Nephron progenitor cell (in vitro differentiated cells): ENCODE measurements around the gene ZC3HAV1L.

ENCODE experiments used
- DNase-seq: peaks from one replicate; pipeline ENCODE4 v3.0.0; 2021
- H3K27ac Mint-ChIP-seq: 2 replicates; pipeline ENCODE4 v1.8.0; 2021; ENCODE audit warnings: mild to moderate bottlenecking, moderate library complexity, mixed read lengths
- H3K27me3 Mint-ChIP-seq: 2 replicates; pipeline ENCODE4 v1.8.0; 2021; ENCODE audit warnings: mild to moderate bottlenecking, low read depth, mixed read lengths; ENCODE audit not compliant: poor library complexity
- H3K36me3 Mint-ChIP-seq: 2 replicates; pipeline ENCODE4 v1.8.0; 2021; ENCODE audit warnings: low read depth, mixed read lengths
- H3K4me1 Mint-ChIP-seq: 2 replicates; pipeline ENCODE4 v1.8.0; 2021; ENCODE audit warnings: mixed read lengths
- H3K4me3 Mint-ChIP-seq: 2 replicates; pipeline ENCODE4 v1.8.0; 2021; ENCODE audit warnings: mild to moderate bottlenecking, moderate library complexity, mixed read lengths
- H3K9me3 Mint-ChIP-seq: 2 replicates; pipeline ENCODE4 v1.8.0; 2021; ENCODE audit warnings: mild to moderate bottlenecking, moderate library complexity, mixed read lengths
- TF ChIP-seq, protein P1 (sequence below): fragments of 200-600 bp; sonication (generic); IDR thresholded peaks from 2 replicates; pipeline ENCODE4 v1.5.0; 2021; ENCODE audit warnings: antibody characterized with exemption

Gene ZC3HAV1L, protein sequence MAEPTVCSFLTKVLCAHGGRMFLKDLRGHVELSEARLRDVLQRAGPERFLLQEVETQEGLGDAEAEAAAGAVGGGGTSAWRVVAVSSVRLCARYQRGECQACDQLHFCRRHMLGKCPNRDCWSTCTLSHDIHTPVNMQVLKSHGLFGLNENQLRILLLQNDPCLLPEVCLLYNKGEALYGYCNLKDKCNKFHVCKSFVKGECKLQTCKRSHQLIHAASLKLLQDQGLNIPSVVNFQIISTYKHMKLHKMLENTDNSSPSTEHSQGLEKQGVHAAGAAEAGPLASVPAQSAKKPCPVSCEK

DNA sequence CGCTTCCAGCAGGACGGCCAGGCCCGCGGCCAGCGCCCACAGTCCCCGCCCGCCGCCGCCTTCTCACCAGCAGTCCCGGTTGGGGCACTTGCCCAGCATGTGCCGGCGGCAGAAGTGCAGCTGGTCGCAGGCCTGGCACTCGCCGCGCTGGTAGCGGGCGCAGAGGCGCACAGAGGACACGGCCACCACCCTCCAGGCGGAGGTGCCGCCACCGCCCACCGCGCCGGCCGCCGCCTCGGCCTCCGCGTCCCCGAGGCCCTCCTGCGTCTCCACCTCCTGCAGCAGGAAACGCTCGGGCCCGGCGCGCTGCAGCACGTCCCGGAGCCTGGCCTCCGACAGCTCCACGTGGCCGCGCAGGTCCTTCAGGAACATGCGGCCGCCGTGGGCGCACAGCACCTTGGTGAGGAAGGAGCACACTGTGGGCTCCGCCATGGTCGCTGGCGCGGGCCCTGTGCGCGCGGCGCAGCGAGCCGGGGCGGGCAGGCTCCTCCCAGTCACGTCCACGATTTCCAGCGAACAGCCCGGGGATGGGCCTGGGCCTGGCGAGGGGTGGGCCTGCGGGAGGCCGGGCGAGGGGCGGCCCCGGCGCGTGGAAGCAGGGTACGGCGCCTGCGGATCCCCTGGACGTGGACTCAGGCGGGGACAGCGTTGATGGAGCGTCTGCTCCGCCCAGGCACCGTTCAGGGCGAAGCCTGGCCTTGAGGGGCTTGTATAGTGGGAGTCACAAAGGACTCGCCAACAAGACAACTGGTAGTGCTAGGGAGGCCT, at the start of gene ZC3HAV1L:
Gene ZC3HAV1L, minus strand, starts transcription at position 457 of the 768 bp plus-strand sequence. Its CDS starts 25 bp downstream, at position 432.
- Mint-ChIP-seq H3K9me3 (peaks cover 3% of the 10 kb centered on the region), H3K4me3 (peak within 1 kb of the TSS; percentile 38), H3K36me3 (peaks cover 5% of the 10 kb centered on the region), H3K4me1 (peaks cover 12% of the 10 kb centered on the region), H3K27me3 (peaks cover 10% of the 10 kb centered on the region), H3K27ac (no peak within 1 kb of the TSS)
- no peak for DNase-seq
- TF ChIP-seq, protein P1, sequence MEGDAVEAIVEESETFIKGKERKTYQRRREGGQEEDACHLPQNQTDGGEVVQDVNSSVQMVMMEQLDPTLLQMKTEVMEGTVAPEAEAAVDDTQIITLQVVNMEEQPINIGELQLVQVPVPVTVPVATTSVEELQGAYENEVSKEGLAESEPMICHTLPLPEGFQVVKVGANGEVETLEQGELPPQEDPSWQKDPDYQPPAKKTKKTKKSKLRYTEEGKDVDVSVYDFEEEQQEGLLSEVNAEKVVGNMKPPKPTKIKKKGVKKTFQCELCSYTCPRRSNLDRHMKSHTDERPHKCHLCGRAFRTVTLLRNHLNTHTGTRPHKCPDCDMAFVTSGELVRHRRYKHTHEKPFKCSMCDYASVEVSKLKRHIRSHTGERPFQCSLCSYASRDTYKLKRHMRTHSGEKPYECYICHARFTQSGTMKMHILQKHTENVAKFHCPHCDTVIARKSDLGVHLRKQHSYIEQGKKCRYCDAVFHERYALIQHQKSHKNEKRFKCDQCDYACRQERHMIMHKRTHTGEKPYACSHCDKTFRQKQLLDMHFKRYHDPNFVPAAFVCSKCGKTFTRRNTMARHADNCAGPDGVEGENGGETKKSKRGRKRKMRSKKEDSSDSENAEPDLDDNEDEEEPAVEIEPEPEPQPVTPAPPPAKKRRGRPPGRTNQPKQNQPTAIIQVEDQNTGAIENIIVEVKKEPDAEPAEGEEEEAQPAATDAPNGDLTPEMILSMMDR = no peak

DNA sequence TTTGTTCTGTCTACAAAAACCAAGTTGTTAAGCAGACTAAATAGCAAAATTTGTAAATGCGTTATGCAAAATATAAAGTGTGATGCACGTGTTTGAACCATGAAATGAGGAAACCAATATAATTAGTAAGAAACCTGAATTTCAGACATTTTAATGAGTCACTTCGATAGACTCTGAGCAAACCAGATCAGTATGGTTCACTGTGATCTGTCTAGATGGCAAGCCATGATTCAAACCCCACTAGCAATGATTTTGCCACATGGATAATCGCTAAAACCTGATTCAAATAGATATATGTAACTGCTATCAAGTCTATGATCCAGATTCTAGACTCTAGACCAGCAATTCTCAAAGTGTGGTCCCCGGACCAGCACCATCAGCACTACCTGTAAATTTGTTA, 48.9 kb upstream of the ZC3HAV1L start:
- TF ChIP-seq, protein P1 = no peak
- no peaks in the 10 kb centered on the region for H3K27me3 Mint-ChIP-seq
- H3K9me3 Mint-ChIP-seq = peaks cover 12% of the 10 kb centered on the region
- H3K4me1 Mint-ChIP-seq = peaks cover 4% of the 10 kb centered on the region
- H3K36me3 Mint-ChIP-seq = peaks cover 59% of the 10 kb centered on the region
- no peak overlapping the region for H3K4me3 Mint-ChIP-seq
- no peak overlapping the region for H3K27ac Mint-ChIP-seq
- no peak for DNase-seq

DNA sequence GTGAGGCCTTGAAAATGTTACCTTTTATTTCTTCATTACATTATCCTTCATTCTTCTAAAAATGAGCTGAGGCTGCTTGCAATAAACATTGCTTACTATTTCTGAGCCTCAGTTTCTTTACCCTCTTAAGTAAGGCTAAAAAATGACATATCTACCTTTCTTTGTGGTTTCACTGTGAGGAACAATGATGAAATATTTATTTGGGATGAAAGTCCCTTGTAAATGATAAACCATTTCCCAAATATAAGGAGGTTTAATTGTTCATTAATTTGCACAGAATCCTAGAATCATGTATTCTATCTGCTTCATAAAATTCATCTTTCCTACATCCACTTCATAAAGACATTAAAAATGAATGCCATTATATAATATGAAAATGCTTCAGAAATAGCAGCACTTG, 45.7 kb upstream of the ZC3HAV1L start:
- peaks cover 42% of the 10 kb centered on the region for H3K36me3 Mint-ChIP-seq

DNA sequence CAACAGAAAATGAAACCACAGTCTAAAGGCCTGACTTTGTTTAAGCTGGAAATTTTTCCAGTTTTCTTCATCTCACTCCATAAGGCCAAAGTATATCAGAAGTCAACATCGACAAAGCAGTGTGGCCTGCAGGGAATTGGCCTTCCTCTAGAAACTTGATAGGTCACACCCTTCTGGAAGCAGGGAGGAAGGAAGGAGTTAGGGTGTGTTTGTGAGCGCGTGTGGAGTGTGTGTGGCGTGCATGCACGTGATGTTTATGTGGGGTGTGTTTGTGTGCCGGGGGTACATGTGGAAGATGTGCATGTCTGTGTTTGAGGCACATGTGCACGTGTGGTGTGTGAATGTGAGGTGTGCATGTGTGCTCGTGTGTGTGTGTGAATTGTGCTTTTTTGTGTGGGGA, 45.1 kb upstream of the ZC3HAV1L start:
- Mint-ChIP-seq H3K27ac (peak overlapping the region; percentile 0), H3K9me3 (no peaks in the 10 kb centered on the region), H3K27me3 (no peaks in the 10 kb centered on the region), H3K36me3 (peaks cover 36% of the 10 kb centered on the region), H3K4me3 (no peak overlapping the region), H3K4me1 (peaks cover 4% of the 10 kb centered on the region)
- DNase-seq = no peak
- TF ChIP-seq, protein P1 = no peak

More for the DNA sequence above, 45.7 kb upstream of the ZC3HAV1L start:
- H3K9me3 Mint-ChIP-seq = no peaks in the 10 kb centered on the region
- no peak for DNase-seq
- no peak overlapping the region for H3K4me3 Mint-ChIP-seq
- H3K4me1 Mint-ChIP-seq = peaks cover 4% of the 10 kb centered on the region
- TF ChIP-seq, protein P1 = no peak
- H3K27ac Mint-ChIP-seq = no peak overlapping the region
- no peaks in the 10 kb centered on the region for H3K27me3 Mint-ChIP-seq

DNA sequence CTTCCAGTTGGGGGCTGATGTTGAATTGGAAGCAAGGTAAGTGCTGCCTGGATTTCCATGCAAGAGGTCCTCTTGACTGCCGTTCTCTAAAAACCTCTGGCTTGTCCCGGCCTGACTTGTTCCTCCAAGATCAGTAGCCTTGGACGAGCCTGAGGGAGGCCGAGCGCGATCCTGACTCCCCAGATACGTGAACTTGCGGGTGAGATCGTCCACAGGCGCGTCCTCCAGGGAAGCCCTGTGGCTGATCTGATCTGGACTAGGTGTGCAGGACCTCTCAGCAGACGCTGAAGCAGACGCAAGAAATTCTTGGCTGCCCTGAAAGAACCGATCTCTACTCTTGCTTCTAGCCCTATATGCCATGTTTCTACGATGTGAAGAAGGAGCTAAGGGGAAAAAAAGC, 44.0 kb upstream of the ZC3HAV1L start:
- Mint-ChIP-seq H3K9me3 (no peaks in the 10 kb centered on the region), H3K27ac (peak overlapping the region; percentile 79), H3K4me3 (no peak overlapping the region), H3K27me3 (no peaks in the 10 kb centered on the region), H3K36me3 (peaks cover 35% of the 10 kb centered on the region), H3K4me1 (peaks cover 4% of the 10 kb centered on the region)
- no peak for DNase-seq
- TF ChIP-seq, protein P1 = no peak
